K562 (cell line): ENCODE measurements around the gene TMEM245. TPM values are rescaled to one million over a fixed set of nuclear protein-coding genes. Genes with fewer than 3 reads are reported as not detected.

Experiments used
- FOXK2 ChIP-seq, 2 experiments: fragments of 450-650 bp; IDR thresholded peaks in 1 of 2; conservative IDR thresholded peaks in 1 of 2; 2 replicates each; pipeline ENCODE4 v1.6.1; 2016; ENCODE audit warnings: low read depth in 2 of 2, mild to moderate bottlenecking in 1 of 2
- FOXM1 ChIP-seq, 2 experiments: fragments of 450-650 bp in 1 of 2; sonication (generic) in 1 of 2; formaldehyde crosslinking in 1 of 2; IDR thresholded peaks; 2 replicates each; pipeline versions ENCODE4 v1.6.1 to v1.9.0; 2017 to 2022; ENCODE audit warnings: low read depth in 2 of 2, mild to moderate bottlenecking in 2 of 2, missing genetic modification reagents in 1 of 2, moderate library complexity in 1 of 2
- JUND ChIP-seq, 2 experiments: IDR thresholded peaks; 2 replicates in 1 of 2; 3 replicates in 1 of 2; pipeline ENCODE4 v1.6.1; 2011; ENCODE audit warnings: borderline replicate concordance in 2 of 2, low read depth in 2 of 2, low read length in 2 of 2, improper control_type of control experiment in 1 of 2, missing biosample characterization in 1 of 2, missing genetic modification characterization in 1 of 2, missing genetic modification reagents in 1 of 2
- LEF1 ChIP-seq: fragments of 450-650 bp; IDR thresholded peaks from 2 replicates; pipeline ENCODE4 v1.6.1; 2016; ENCODE audit warnings: mild to moderate bottlenecking
- MYC ChIP-seq, 2 experiments: fragments of 250-450 bp in 1 of 2; sonication (Bioruptor Pico) in 1 of 2; IDR thresholded peaks; 2 replicates each; pipeline versions ENCODE4 v1.5.1 to v1.6.1; 2012 to 2021; ENCODE audit warnings: low read depth in 2 of 2, borderline replicate concordance in 1 of 2, improper control_type of control experiment in 1 of 2, low read length in 1 of 2, mild to moderate bottlenecking in 1 of 2, moderate library complexity in 1 of 2
- PCBP1 ChIP-seq: fragments of 200-400 bp; formaldehyde crosslinking; IDR thresholded peaks from 2 replicates; pipeline ENCODE4 v1.6.1; 2018; ENCODE audit warnings: mild to moderate bottlenecking, low read depth, low read length; ENCODE audit not compliant: poor library complexity, severe bottlenecking
- RNF2 ChIP-seq: sonication (generic); IDR thresholded peaks from 2 replicates; pipeline ENCODE4 v1.6.1; 2016
- SIRT6 ChIP-seq: IDR thresholded peaks from one replicate; pipeline ENCODE4 v1.6.1; 2012; ENCODE audit warnings: low read depth, mild to moderate bottlenecking, control low read depth, inconsistent platforms, low read length, moderate library complexity
- ZEB2 ChIP-seq: fragments of 450-650 bp; IDR thresholded peaks from 2 replicates; pipeline ENCODE4 v1.6.1; 2016
- ZNF583 ChIP-seq: fragments of 250-450 bp; sonication (Bioruptor Pico); IDR thresholded peaks from 2 replicates; pipeline ENCODE4 v1.4.0; 2020
- polyA plus RNA-seq, 8 experiments: library from polyadenylated mRNA; depleted of rRNA in 4 of 8; stranded (reverse) in 5 of 8; unstranded in 3 of 8; fragments of >200 nt; fragmentation: Nextera tagmentation in 2 of 8; fragmentation: Illumina TruSeq in 1 of 8; extraction: Ambion mirVana in 2 of 8; extraction: Trizol in 1 of 8; gene quantifications; 2 replicates each; pipeline versions ENCODE4 v1.2.1 to v1.2.3, GENCODE V29; 2011 to 2014; ENCODE audit warnings: inconsistent platforms in 1 of 8, missing spikeins in 1 of 8
- total RNA-seq, 7 experiments: library from RNA; depleted of rRNA in 6 of 7; stranded (reverse); fragments of >200 nt in 6 of 7; fragmentation: Illumina TruSeq in 2 of 7; extraction: Trizol in 2 of 7; gene quantifications; 2 replicates each; pipeline versions ENCODE4 v1.2.1 to v1.2.3, GENCODE V29; 2011 to 2021; ENCODE audit warnings: low replicate concordance in 1 of 7
- TF ChIP-seq, protein P1 (sequence below), 2 experiments: fragments of 450-650 bp; formaldehyde crosslinking in 1 of 2; IDR thresholded peaks; 2 replicates each; pipeline versions ENCODE4 v1.4.0 to v1.6.1; 2014 to 2020; ENCODE audit warnings: mild to moderate bottlenecking in 2 of 2, borderline replicate concordance in 1 of 2, low read depth in 1 of 2
- TF ChIP-seq, protein P2 (sequence below): IDR thresholded peaks from 2 replicates; pipeline ENCODE4 v1.6.1; 2012; ENCODE audit warnings: low read depth, low read length, improper control_type of control experiment, borderline replicate concordance

Gene TMEM245
- total and polyA plus RNA-seq, 9 of the 15 experiments (the other 6 are each of a cell fraction or from before 2014, with no cell fraction given): 8.5 to 43.2 (median 24.3) TPM

DNA sequence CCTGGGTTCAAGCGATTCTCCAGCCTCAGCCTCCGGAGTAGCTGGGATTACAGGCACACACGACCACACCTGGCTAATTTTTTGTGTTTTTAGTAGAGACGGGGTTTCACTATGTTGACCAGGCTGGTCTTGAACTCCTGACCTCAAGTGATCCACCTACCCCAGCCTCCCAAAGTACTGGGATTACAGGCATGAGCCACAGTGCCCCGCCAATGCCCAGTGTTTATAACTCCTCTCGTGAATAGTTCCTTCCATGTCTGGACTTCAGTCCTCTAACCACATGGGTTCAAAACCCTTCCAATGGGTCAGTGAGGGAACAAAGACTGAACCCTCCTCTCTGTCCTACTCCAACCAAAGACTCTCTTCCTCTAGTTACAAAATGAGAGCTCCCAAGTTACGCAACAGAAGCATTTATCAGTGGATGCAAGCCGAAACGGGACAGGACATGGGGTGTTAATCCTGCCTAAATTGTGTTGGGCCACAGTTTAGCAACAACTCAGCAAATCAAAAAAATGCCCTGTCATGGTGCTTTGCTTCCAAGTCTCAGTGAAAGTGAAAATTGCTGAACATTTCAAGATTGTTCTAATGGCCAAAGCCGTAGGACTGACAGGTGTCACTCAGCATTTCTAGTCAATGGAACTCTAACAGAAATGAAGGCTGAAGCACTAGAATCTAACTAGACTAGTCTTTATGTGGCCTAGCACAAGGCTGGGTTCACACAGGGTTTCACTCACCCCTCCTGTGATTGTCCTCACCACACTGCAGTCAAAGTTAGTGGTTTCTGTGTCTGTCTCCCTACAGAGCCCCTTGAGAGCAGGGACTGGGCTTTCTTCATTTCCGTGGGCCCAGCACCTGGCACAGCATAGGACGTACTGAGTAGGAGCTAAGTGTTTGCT, 3.2 kb upstream of the TMEM245 start (continued):
- TF ChIP-seq FOXK2 (conservative IDR thresholded peaks at IDR 0.05 in 1 of 2, IDR thresholded peaks at IDR 0.05 in 1 of 2; ENCODE audit: low read depth in 2 of 2) (peak; percentile 74 to 75), FOXM1 (IDR thresholded peaks at IDR 0.05; ENCODE audit: low read depth) (peak; percentile 67; the same call in 1 of the 2 replicates), FOXM1 (CRISPR knock-in tag; IDR thresholded peaks at IDR 0.05; ENCODE audit: low read depth) (no peak), ZNF583 (CRISPR knock-in tag) (0 out of 2 replicates have a peak, but pooled peaks have one; percentile 48), RNF2 (peak; percentile 66), JUND (IDR thresholded peaks at IDR 0.05; ENCODE audit: borderline replicate concordance, low read depth, low read length) (peak; percentile 80; the same call in 1 of the 2 replicates), JUND (tag; IDR thresholded peaks at IDR 0.05; ENCODE audit: borderline replicate concordance, low read depth, low read length) (peak; percentile 62; the same call in 1 of the 3 replicates), PCBP1 (no peak), ZEB2 (0 out of 2 replicates have a peak, but pooled peaks have one; percentile 15), LEF1 (peak; percentile 86), MYC (IDR thresholded peaks at IDR 0.05; ENCODE audit: low read depth, low read length) (peak; percentile 39; the same call in 1 of the 2 replicates), MYC (CRISPR knock-in tag; IDR thresholded peaks at IDR 0.05; ENCODE audit: borderline replicate concordance, low read depth) (no peak), SIRT6 (no peak)
- TF ChIP-seq, protein P1, sequence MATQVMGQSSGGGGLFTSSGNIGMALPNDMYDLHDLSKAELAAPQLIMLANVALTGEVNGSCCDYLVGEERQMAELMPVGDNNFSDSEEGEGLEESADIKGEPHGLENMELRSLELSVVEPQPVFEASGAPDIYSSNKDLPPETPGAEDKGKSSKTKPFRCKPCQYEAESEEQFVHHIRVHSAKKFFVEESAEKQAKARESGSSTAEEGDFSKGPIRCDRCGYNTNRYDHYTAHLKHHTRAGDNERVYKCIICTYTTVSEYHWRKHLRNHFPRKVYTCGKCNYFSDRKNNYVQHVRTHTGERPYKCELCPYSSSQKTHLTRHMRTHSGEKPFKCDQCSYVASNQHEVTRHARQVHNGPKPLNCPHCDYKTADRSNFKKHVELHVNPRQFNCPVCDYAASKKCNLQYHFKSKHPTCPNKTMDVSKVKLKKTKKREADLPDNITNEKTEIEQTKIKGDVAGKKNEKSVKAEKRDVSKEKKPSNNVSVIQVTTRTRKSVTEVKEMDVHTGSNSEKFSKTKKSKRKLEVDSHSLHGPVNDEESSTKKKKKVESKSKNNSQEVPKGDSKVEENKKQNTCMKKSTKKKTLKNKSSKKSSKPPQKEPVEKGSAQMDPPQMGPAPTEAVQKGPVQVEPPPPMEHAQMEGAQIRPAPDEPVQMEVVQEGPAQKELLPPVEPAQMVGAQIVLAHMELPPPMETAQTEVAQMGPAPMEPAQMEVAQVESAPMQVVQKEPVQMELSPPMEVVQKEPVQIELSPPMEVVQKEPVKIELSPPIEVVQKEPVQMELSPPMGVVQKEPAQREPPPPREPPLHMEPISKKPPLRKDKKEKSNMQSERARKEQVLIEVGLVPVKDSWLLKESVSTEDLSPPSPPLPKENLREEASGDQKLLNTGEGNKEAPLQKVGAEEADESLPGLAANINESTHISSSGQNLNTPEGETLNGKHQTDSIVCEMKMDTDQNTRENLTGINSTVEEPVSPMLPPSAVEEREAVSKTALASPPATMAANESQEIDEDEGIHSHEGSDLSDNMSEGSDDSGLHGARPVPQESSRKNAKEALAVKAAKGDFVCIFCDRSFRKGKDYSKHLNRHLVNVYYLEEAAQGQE (IDR thresholded peaks at IDR 0.05; ENCODE audit: borderline replicate concordance): no peak
- TF ChIP-seq, protein P1 (CRISPR knock-in tag; IDR thresholded peaks at IDR 0.05; ENCODE audit: low read depth): 0 out of 2 replicates have a peak, but pooled peaks have one; percentile 49
- TF ChIP-seq, protein P2, sequence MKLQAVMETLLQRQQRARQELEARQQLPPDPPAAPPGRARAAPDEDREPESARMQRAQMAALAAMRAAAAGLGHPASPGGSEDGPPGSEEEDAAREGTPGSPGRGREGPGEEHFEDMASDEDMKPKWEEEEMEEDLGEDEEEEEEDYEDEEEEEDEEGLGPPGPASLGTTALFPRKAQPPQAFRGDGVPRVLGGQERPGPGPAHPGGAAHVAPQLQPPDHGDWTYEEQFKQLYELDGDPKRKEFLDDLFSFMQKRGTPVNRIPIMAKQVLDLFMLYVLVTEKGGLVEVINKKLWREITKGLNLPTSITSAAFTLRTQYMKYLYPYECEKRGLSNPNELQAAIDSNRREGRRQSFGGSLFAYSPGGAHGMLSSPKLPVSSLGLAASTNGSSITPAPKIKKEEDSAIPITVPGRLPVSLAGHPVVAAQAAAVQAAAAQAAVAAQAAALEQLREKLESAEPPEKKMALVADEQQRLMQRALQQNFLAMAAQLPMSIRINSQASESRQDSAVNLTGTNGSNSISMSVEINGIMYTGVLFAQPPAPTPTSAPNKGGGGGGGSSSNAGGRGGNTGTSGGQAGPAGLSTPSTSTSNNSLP: peak; percentile 64; the same call in 1 of the 2 replicates
